B cell (primary cell): ENCODE results near the gene SYTL2. TPM values are rescaled to one million over a fixed set of nuclear protein-coding genes. Genes with fewer than 3 reads are reported as not detected.

Source experiments
- ATAC-seq: fragments of 200-7000 bp; cut with Tn5 transposase; one replicate; pipeline ENCODE4 v1.10.0; 2021; ENCODE audit warnings: low read depth, mild to moderate bottlenecking, moderate number of reproducible peaks, moderate library complexity
- CTCF ChIA-PET: fragments of 350-600 bp; sonication (Branson Sonifier 250); formaldehyde crosslinking; loops from one replicate; lab custom pipeline; 2021; ENCODE audit warnings: antibody characterized with exemption, inconsistent platforms; lab: Charles Lee
- POLR2A ChIA-PET: fragments of 350-600 bp; sonication (Branson Sonifier 250); formaldehyde crosslinking; loops from one replicate; lab custom pipeline; 2021; ENCODE audit warnings: antibody characterized with exemption; lab: Charles Lee
- DNase-seq: peaks from one replicate; pipeline ENCODE4 v3.0.0; 2013
- H2AFZ ChIP-seq: 2 replicates; pipeline ENCODE4 v1.6.1; 2012; ENCODE audit warnings: mild to moderate bottlenecking, low read depth, low read length; ENCODE audit not compliant: insufficient read depth, poor library complexity, severe bottlenecking
- H3K27ac ChIP-seq, 2 donors: 1 replicate in 1 of 2; 2 replicates in 1 of 2; pipeline ENCODE4 v1.5.1; 2012 to 2013; ENCODE audit warnings: low read length in 2 of 2, mild to moderate bottlenecking in 2 of 2, moderate library complexity in 1 of 2
- H3K27me3 ChIP-seq, 4 experiments: fragments of 200-600 bp in 1 of 4; sonication (generic) in 1 of 4; replicated peaks in 1 of 4; 1 replicate in 2 of 4; 2 replicates in 2 of 4; pipeline versions ENCODE4 v1.6.1 to v1.7.0; 2013 to 2016; ENCODE audit warnings: low read length in 3 of 4, mild to moderate bottlenecking in 2 of 4, mixed read lengths in 1 of 4, moderate library complexity in 1 of 4; ENCODE audit not compliant: insufficient read depth in 4 of 4, control insufficient read depth in 3 of 4; ENCODE audit errors: control extremely low read depth in 1 of 4
- H3K36me3 ChIP-seq, 2 experiments: replicated peaks in 1 of 2; 1 replicate in 1 of 2; 2 replicates in 1 of 2; pipeline versions ENCODE4 v1.6.1 to v1.7.1; 2013; ENCODE audit warnings: low read length in 1 of 2; ENCODE audit not compliant: insufficient read depth in 2 of 2, control insufficient read depth in 1 of 2; ENCODE audit errors: control extremely low read depth in 1 of 2, extremely low read depth in 1 of 2
- H3K4me1 ChIP-seq, 2 donors: fragments of 200-600 bp in 1 of 2; sonication (generic) in 1 of 2; 1 replicate in 1 of 2; 2 replicates in 1 of 2; pipeline versions ENCODE4 v1.5.1 to v1.6.1; 2013 to 2017; ENCODE audit warnings: low read length in 2 of 2; ENCODE audit not compliant: control insufficient read depth in 2 of 2, insufficient read depth in 2 of 2
- H3K4me2 ChIP-seq: replicated peaks from 2 replicates; pipeline ENCODE3; 2012; ENCODE audit warnings: mild to moderate bottlenecking, low read depth, low read length; ENCODE audit not compliant: poor library complexity, severe bottlenecking
- H3K4me3 ChIP-seq, 5 experiments: fragments of 200-600 bp in 1 of 5; sonication (generic) in 1 of 5; 1 replicate in 3 of 5; 2 replicates in 2 of 5; pipeline versions ENCODE4 v1.5.1 to v1.7.0; 2011 to 2016; ENCODE audit warnings: low read length in 4 of 5, mild to moderate bottlenecking in 4 of 5, low read depth in 2 of 5, control low read depth in 1 of 5, moderate library complexity in 1 of 5; ENCODE audit not compliant: insufficient read depth in 1 of 5; ENCODE audit errors: control extremely low read depth in 1 of 5, extremely low read depth in 1 of 5
- H3K79me2 ChIP-seq: fragments of 200-600 bp; sonication (generic); one replicate; pipeline ENCODE4 v1.6.0; 2016; ENCODE audit warnings: low read length; ENCODE audit not compliant: control insufficient read depth, insufficient read depth
- H3K9ac ChIP-seq: fragments of 200-600 bp; sonication (generic); 2 replicates; pipeline ENCODE4 v1.6.1; 2017; ENCODE audit warnings: mild to moderate bottlenecking, low read length, moderate library complexity
- H3K9me3 ChIP-seq, 3 donors: one replicate each; pipeline versions ENCODE4 v1.6.1 to v1.7.1; 2013; ENCODE audit warnings: low read length in 2 of 3; ENCODE audit not compliant: control insufficient read depth in 2 of 3, insufficient read depth in 1 of 3; ENCODE audit errors: control extremely low read depth in 1 of 3
- H4K20me1 ChIP-seq: 2 replicates; pipeline ENCODE4 v1.6.0; 2012; ENCODE audit warnings: mild to moderate bottlenecking, low read length; ENCODE audit not compliant: insufficient read depth, control insufficient read depth, poor library complexity, severe bottlenecking
- H3K27ac Mint-ChIP-seq: one replicate; pipeline ENCODE4 v1.8.0; 2021; ENCODE audit warnings: mixed read lengths
- H3K27me3 Mint-ChIP-seq: one replicate; pipeline ENCODE4 v1.8.0; 2021; ENCODE audit warnings: mixed read lengths
- H3K4me1 Mint-ChIP-seq: one replicate; pipeline ENCODE4 v1.8.0; 2021; ENCODE audit warnings: mixed read lengths
- H3K4me3 Mint-ChIP-seq: one replicate; pipeline ENCODE4 v1.8.0; 2021; ENCODE audit warnings: mixed read lengths
- H3K9me3 Mint-ChIP-seq: one replicate; pipeline ENCODE4 v1.8.0; 2022; ENCODE audit warnings: mixed read lengths; ENCODE audit not compliant: insufficient read depth
- EZH2 ChIP-seq: IDR thresholded peaks from 2 replicates; pipeline ENCODE4 v1.6.1; 2012; ENCODE audit warnings: borderline replicate concordance, low read depth, mild to moderate bottlenecking, moderate library complexity, low read length; ENCODE audit not compliant: insufficient read depth, poor library complexity, severe bottlenecking
- WGBS: methylation state at CpG from one replicate; pipeline ENCODE4 v1.1.5; 2013; ENCODE audit warnings: missing lambda C conversion rate; ENCODE audit not compliant: insufficient coverage; 5-methylcytosine and 5-hydroxymethylcytosine counted together
- intact Hi-C: fragments of 100-400 bp; cut with micrococcal nuclease; formaldehyde crosslinking; loops from one replicate; pipeline ENCODE4 v1.10.0; 2022
- polyA plus RNA-seq: library from polyadenylated mRNA; depleted of rRNA; stranded (reverse); fragments of >200 nt; gene quantifications from 2 replicates; pipeline ENCODE4 v1.2.3, GENCODE V29; 2012
- total RNA-seq, 2 donors: library from RNA; stranded (reverse); fragments of 120-200 nt in 1 of 2; gene quantifications; 1 replicate in 1 of 2; 2 replicates in 1 of 2; pipeline versions ENCODE4 v1.2.3 to v1.2.4, GENCODE V29; 2013 to 2022
- TF ChIP-seq, protein P1 (sequence below): fragments of 200-600 bp; IDR thresholded peaks from one replicate; pipeline ENCODE4 v1.8.0; 2022; ENCODE audit warnings: antibody characterized with exemption, mild to moderate bottlenecking

SYTL2 gene
- total and polyA plus RNA-seq, 2 donors (not counting 1 experiment from before 2014, with no cell fraction given), result 0.86 to 2.9 TPM

GRCh38 chr11:85697747-85698146 lies 113.2 kb downstream of the SYTL2 start:
- H3K36me3 ChIP-seq, result no peaks in the 10 kb centered on the region
- H3K9me3 Mint-ChIP-seq, result no peaks in the 10 kb centered on the region
- H3K27ac Mint-ChIP-seq, result no peak overlapping the region
- H3K9ac ChIP-seq, result no peak overlapping the region
- intact Hi-C loops, result no loop called here
- no peaks in the 10 kb centered on the region for H3K79me2 ChIP-seq
- H3K9me3 ChIP-seq, result no peaks in the 10 kb centered on the region
- ChIA-PET CTCF (interaction anchor here (0.6 kb wide), 1 partner anchor 11 kb away, joined by 3 read pairs; no protein-coding TSS in a partner anchor), POLR2A (no interaction called here)
- no peaks in the 10 kb centered on the region for H3K27me3 Mint-ChIP-seq
- H3K4me1 ChIP-seq, result peaks cover 12 to 14% of the 10 kb centered on the region in 2 donors
- WGBS, result no CpG with 5 or more reads among the region's 2 CpGs
- TF ChIP-seq EZH2, result no peak
- TF ChIP-seq, protein P1, sequence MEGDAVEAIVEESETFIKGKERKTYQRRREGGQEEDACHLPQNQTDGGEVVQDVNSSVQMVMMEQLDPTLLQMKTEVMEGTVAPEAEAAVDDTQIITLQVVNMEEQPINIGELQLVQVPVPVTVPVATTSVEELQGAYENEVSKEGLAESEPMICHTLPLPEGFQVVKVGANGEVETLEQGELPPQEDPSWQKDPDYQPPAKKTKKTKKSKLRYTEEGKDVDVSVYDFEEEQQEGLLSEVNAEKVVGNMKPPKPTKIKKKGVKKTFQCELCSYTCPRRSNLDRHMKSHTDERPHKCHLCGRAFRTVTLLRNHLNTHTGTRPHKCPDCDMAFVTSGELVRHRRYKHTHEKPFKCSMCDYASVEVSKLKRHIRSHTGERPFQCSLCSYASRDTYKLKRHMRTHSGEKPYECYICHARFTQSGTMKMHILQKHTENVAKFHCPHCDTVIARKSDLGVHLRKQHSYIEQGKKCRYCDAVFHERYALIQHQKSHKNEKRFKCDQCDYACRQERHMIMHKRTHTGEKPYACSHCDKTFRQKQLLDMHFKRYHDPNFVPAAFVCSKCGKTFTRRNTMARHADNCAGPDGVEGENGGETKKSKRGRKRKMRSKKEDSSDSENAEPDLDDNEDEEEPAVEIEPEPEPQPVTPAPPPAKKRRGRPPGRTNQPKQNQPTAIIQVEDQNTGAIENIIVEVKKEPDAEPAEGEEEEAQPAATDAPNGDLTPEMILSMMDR, result no peak
- peaks cover 18% of the 10 kb centered on the region for H3K4me1 Mint-ChIP-seq
- H2AFZ ChIP-seq, result no peak overlapping the region
- ATAC-seq (no peak), DNase-seq (no peak)
- H3K4me2 ChIP-seq, result no peak overlapping the region
- no peaks in the 10 kb centered on the region for H3K27me3 ChIP-seq
- no peaks in the 10 kb centered on the region for H4K20me1 ChIP-seq
- no peak overlapping the region for H3K27ac ChIP-seq
- no peak overlapping the region for H3K4me3 Mint-ChIP-seq
- H3K4me3 ChIP-seq, result no peak overlapping the region

- no peaks in the 10 kb centered on the region for H3K27me3 ChIP-seq
- H3K9ac ChIP-seq, result no peak overlapping the region
- H3K79me2 ChIP-seq, result no peaks in the 10 kb centered on the region
- H3K36me3 ChIP-seq, result no peaks in the 10 kb centered on the region
- Mint-ChIP-seq H3K27me3 (no peaks in the 10 kb centered on the region), H3K9me3 (no peaks in the 10 kb centered on the region), H3K4me1 (peaks cover 16% of the 10 kb centered on the region), H3K27ac (no peak overlapping the region), H3K4me3 (no peak overlapping the region)
- ATAC-seq (no peak), DNase-seq (no peak)
- H3K4me3 ChIP-seq, result no peak overlapping the region
- no peak overlapping the region for H3K27ac ChIP-seq
- CTCF ChIA-PET, result interaction anchor here (1.0 kb wide), 1 partner anchor 12 kb away, joined by 3 read pairs; no protein-coding TSS in a partner anchor
- no peaks in the 10 kb centered on the region for H4K20me1 ChIP-seq
- no peak for TF ChIP-seq EZH2
- TF ChIP-seq, protein P1, result no peak
- H3K4me1 ChIP-seq, result peaks cover 12% of the 10 kb centered on the region in 2 donors
- intact Hi-C loops, result no loop called here
- no peak overlapping the region for H2AFZ ChIP-seq
- H3K9me3 ChIP-seq, result no peaks in the 10 kb centered on the region
- POLR2A ChIA-PET, result no interaction called here
- no peak overlapping the region for H3K4me2 ChIP-seq
These were observed 115.4 kb downstream of the SYTL2 start for GRCh38 chr11:85695546-85695945.
